HG02610 (cell line): ENCODE results near the gene TNFRSF18.

Experiments used
- ATAC-seq: cut with Tn5 transposase; IDR thresholded peaks from one replicate; pipeline ENCODE4 v1.9.1; 2021; ENCODE audit warnings: mild to moderate bottlenecking, moderate library complexity; ENCODE audit not compliant: unreplicated experiment

TNFRSF18 gene

GRCh38 chr1:1240822-1241587 lies 34.6 kb upstream of the TNFRSF18 start:
- ATAC-seq: no peak

- ATAC-seq: no peak
These were observed 33.9 kb upstream of the TNFRSF18 start for GRCh38 chr1:1240348-1240732.

- no peak for ATAC-seq
These were observed 33.4 kb upstream of the TNFRSF18 start for GRCh38 chr1:1239614-1240347.

- ATAC-seq: no peak
These were observed 32.8 kb upstream of the TNFRSF18 start for GRCh38 chr1:1239227-1239613.

GRCh38 chr1:1238702-1239178 lies 32.3 kb upstream of the TNFRSF18 start:
- ATAC-seq: no peak

- no peak for ATAC-seq
These were observed 31.7 kb upstream of the TNFRSF18 start for GRCh38 chr1:1237874-1238701.

GRCh38 chr1:1236945-1237873 lies 30.8 kb upstream of the TNFRSF18 start:
- ATAC-seq: no peak

GRCh38 chr1:1236176-1236763 lies 29.9 kb upstream of the TNFRSF18 start:
- ATAC-seq: no peak

- ATAC-seq: no peak
These were observed 28.8 kb upstream of the TNFRSF18 start for GRCh38 chr1:1235016-1235744.

- no peak for ATAC-seq
These were observed 27.9 kb upstream of the TNFRSF18 start for GRCh38 chr1:1234180-1234808.

- no peak for ATAC-seq
These were observed 27.1 kb upstream of the TNFRSF18 start for GRCh38 chr1:1233567-1233892.

- no peak for ATAC-seq
These were observed 26.6 kb upstream of the TNFRSF18 start for GRCh38 chr1:1232796-1233566.

- ATAC-seq: no peak
These were observed 25.9 kb upstream of the TNFRSF18 start, which contains the start of gene B3GALT6 for GRCh38 chr1:1232208-1232795. TSS of gene B3GALT6 (plus strand) at chr1:1232237. CDS start at chr1:1232279, 42 bp downstream.

GRCh38 chr1:1231400-1232207 lies 25.2 kb upstream of the TNFRSF18 start, which contains the start of gene SDF4:
TSS of gene SDF4 (minus strand) at chr1:1232001. CDS start at chr1:1228772, 3,229 bp downstream.
- peak; percentile 87 for ATAC-seq

GRCh38 chr1:1230656-1231399 lies 24.4 kb upstream of the TNFRSF18 start:
- no peak for ATAC-seq

- ATAC-seq: no peak
These were observed 23.4 kb upstream of the TNFRSF18 start for GRCh38 chr1:1229770-1230169.
